Measurements from ENCODE around the gene LAPTM5. TPM values are rescaled to one million over a fixed set of nuclear protein-coding genes. Genes with fewer than 3 reads are reported as not detected.
A peak's percentile ranks its signal among the peaks of the same experiment; 100 is the strongest.

LAPTM5 gene
- total RNA-seq, 2 donors from 2014 or later: 563 to 601 TPM

DNA sequence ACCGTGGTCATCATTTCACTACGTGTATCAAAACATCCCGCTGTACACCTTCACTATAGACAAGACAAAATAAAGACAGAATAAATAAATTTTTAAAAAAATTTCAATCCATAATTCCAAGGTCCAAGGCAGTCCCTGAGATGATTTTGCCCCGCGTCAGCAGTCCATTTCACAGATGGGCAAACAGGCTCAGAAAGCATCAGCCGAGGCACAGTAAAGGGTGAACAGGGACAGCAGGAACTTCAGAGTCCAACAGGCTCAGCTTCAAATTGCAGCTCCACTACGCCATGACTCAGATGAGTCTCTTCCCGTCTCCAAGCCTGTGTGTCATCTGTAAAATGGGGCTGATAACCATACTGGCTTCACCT, 49.2 kb downstream of the LAPTM5 start:
- Mint-ChIP-seq H3K4me3 (no peak overlapping the region), H3K27me3 (peaks cover 33% of the 10 kb centered on the region), H3K36me3 (ENCODE audit: low read depth) (peaks cover 3% of the 10 kb centered on the region), H3K4me1 (peaks cover 2% of the 10 kb centered on the region), H3K27ac (no peak overlapping the region)
- ATAC-seq (no peak), DNase-seq (no peak)
- H3K9me3 ChIP-seq (ENCODE audit: control insufficient read depth, low read length, poor library complexity, severe bottlenecking): no peaks in the 10 kb centered on the region

DNA sequence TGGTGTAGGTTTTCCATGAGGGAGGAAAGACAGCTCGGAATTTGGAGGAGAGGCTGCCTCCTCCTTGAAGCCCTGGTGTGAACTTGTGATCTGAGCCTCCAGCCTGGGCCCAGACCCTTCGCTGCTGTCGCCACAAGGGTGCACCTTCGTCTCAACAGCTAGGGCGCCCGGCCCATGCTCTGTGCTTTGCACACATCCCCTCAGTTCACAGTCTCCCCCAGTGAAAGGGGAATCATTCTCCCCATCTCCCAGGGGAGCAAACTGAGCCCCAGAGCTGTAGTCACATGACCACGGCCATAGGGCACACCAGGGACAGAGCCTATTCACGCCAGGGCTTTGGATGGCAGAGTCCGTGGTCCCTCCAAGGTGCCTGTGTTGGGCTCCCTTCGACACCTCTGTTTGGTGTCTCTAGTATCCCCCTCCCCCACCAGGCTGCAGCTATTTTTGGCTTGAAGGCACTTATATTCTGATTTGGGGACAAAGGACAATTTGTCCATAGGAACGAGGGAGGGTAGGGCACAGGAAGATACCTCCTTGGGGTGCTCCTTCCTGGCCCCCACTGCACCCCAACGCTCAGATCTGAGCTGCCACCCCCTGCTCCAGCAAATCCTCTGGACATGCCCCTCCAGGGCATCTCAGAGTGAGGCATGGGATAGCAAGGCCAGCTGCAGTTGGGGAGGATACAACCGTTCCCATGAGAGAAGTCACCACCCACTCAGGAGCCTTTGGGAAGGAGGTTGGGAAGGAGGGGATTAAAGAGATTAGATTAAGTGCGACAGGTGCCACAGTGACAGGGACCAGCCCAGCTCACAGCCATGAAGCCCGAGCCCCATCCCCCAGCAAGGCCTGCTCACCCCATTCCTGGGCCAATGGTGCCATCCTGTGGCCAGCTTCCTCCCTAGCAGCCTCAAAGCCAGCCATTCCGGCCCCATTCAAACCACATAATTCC, 49.9 kb downstream of the LAPTM5 start:
- Mint-ChIP-seq H3K4me3 (no peak overlapping the region), H3K27ac (no peak overlapping the region), H3K36me3 (ENCODE audit: low read depth) (peaks cover 3% of the 10 kb centered on the region), H3K4me1 (peaks cover 2% of the 10 kb centered on the region), H3K27me3 (peaks cover 33% of the 10 kb centered on the region)
- H3K9me3 ChIP-seq (ENCODE audit: control insufficient read depth, low read length, poor library complexity, severe bottlenecking): no peaks in the 10 kb centered on the region
- ATAC-seq: peak; percentile 89
- peak in 2 of 3 donors; percentile 38 to 49 for DNase-seq

DNA sequence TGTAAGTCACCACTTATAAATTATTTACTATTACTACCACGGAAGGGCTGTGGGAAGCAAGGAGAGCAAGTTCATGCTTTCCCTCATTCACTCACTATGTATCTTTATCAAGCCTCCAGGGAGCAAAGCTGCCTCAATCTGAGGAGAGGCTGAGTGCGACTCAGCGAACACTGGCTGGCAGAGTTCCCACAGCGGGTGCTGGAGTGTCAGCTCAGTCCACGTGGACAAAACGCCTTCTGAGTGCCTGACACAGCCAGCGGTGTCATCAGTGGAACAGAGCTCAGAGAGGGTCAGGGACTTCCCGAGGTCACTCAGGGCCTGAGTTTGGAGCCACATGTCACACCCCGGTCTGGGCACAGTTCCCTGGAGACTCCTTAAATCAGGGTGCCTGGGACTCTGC, 51.0 kb downstream of the LAPTM5 start:
- Mint-ChIP-seq H3K4me1 (peaks cover 2% of the 10 kb centered on the region), H3K4me3 (no peak overlapping the region), H3K27me3 (peaks cover 33% of the 10 kb centered on the region), H3K27ac (no peak overlapping the region), H3K36me3 (ENCODE audit: low read depth) (peaks cover 3% of the 10 kb centered on the region)
- DNase-seq (no peak), ATAC-seq (no peak)
- no peaks in the 10 kb centered on the region for H3K9me3 ChIP-seq (ENCODE audit: control insufficient read depth, low read length, poor library complexity, severe bottlenecking)

DNA sequence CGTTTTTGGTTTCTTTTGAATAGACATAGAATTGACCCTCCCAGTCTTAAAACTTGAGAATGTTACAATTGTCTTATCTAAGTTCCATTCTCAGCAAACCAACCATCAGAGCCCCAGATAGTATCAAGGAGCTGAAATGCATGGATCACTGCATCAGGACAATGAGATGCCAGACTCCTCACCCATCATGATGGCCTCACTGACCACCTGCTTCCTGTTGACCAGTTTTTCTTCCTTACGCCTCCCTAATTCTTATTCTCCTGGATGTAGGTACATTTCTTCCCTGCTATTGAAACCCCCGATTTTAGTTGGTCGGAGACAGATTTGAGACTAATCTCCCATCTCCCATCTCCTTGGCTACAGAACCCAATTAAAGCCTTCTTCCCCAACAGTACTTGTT, 51.9 kb downstream of the LAPTM5 start:
- H3K27ac Mint-ChIP-seq: no peak overlapping the region
- H3K36me3 Mint-ChIP-seq (ENCODE audit: low read depth): peaks cover 3% of the 10 kb centered on the region
- no peak overlapping the region for H3K4me3 Mint-ChIP-seq
- H3K9me3 ChIP-seq (ENCODE audit: control insufficient read depth, low read length, poor library complexity, severe bottlenecking): no peaks in the 10 kb centered on the region
- H3K27me3 Mint-ChIP-seq: peaks cover 33% of the 10 kb centered on the region
- no peak for DNase-seq
- no peak for ATAC-seq
- peaks cover 2% of the 10 kb centered on the region for H3K4me1 Mint-ChIP-seq

GRCh38 chr1:30704765-30705509, 52.6 kb downstream of the LAPTM5 start:
- Mint-ChIP-seq H3K4me3 (no peak overlapping the region), H3K27me3 (peaks cover 31% of the 10 kb centered on the region), H3K4me1 (peaks cover 2% of the 10 kb centered on the region), H3K27ac (no peak overlapping the region), H3K36me3 (ENCODE audit: low read depth) (peaks cover 3% of the 10 kb centered on the region)
- ATAC-seq (no peak), DNase-seq (no peak)
- no peaks in the 10 kb centered on the region for H3K9me3 ChIP-seq (ENCODE audit: control insufficient read depth, low read length, poor library complexity, severe bottlenecking)

GRCh38 chr1:30704271-30704670, 53.3 kb downstream of the LAPTM5 start:
- Mint-ChIP-seq H3K4me1 (peaks cover 2% of the 10 kb centered on the region), H3K36me3 (ENCODE audit: low read depth) (peaks cover 3% of the 10 kb centered on the region), H3K4me3 (no peak overlapping the region), H3K27me3 (peaks cover 24% of the 10 kb centered on the region), H3K27ac (no peak overlapping the region)
- no peaks in the 10 kb centered on the region for H3K9me3 ChIP-seq (ENCODE audit: control insufficient read depth, low read length, poor library complexity, severe bottlenecking)
- no peak for DNase-seq
- no peak for ATAC-seq

DNA sequence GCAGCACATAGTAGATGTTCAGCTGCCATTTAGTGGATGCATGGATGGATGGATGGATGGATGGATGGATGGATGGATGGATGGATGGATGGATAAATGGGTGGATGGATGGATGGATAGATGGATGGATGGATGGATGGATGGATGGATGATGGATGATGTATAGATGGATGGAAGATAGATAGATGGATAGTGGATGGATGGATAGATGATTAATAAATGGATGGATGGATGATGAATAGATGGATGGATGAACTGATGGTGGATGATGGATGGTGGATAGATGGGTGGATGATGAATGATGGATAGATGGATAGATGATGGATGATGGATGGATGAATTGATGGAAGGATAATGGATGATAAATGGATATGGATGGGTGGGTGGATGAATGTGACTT, 54.8 kb downstream of the LAPTM5 start:
- H3K4me1 Mint-ChIP-seq: no peaks in the 10 kb centered on the region
- H3K27ac Mint-ChIP-seq: no peak overlapping the region
- no peaks in the 10 kb centered on the region for H3K9me3 ChIP-seq (ENCODE audit: control insufficient read depth, low read length, poor library complexity, severe bottlenecking)
- no peak overlapping the region for H3K4me3 Mint-ChIP-seq
- peaks cover 22% of the 10 kb centered on the region for H3K27me3 Mint-ChIP-seq
- no peak for ATAC-seq
- peaks cover 3% of the 10 kb centered on the region for H3K36me3 Mint-ChIP-seq (ENCODE audit: low read depth)
- DNase-seq: no peak

DNA sequence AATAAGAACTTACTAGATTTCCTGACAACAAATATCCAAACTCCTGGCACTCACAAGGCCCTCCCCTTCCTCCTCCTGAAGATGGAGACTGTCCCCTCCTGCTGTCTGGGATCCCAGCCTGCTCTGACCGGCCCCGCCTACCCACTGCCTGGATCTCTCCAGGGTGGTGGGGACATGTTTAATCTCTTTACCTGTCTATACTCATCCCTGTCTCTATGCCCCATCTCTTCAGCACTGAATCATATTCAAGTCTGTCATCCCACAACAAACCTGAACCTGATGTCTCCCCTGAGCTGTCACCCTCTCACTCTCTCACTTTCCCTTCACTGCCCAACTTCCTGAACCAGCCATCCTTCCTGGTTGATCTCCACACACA, 56.3 kb downstream of the LAPTM5 start:
- no peak for DNase-seq
- peaks cover 3% of the 10 kb centered on the region for H3K36me3 Mint-ChIP-seq (ENCODE audit: low read depth)
- H3K27me3 Mint-ChIP-seq: peaks cover 20% of the 10 kb centered on the region
- no peaks in the 10 kb centered on the region for H3K4me1 Mint-ChIP-seq
- no peak overlapping the region for H3K4me3 Mint-ChIP-seq
- no peak overlapping the region for H3K27ac Mint-ChIP-seq
- no peaks in the 10 kb centered on the region for H3K9me3 ChIP-seq (ENCODE audit: control insufficient read depth, low read length, poor library complexity, severe bottlenecking)
- ATAC-seq: no peak

DNA sequence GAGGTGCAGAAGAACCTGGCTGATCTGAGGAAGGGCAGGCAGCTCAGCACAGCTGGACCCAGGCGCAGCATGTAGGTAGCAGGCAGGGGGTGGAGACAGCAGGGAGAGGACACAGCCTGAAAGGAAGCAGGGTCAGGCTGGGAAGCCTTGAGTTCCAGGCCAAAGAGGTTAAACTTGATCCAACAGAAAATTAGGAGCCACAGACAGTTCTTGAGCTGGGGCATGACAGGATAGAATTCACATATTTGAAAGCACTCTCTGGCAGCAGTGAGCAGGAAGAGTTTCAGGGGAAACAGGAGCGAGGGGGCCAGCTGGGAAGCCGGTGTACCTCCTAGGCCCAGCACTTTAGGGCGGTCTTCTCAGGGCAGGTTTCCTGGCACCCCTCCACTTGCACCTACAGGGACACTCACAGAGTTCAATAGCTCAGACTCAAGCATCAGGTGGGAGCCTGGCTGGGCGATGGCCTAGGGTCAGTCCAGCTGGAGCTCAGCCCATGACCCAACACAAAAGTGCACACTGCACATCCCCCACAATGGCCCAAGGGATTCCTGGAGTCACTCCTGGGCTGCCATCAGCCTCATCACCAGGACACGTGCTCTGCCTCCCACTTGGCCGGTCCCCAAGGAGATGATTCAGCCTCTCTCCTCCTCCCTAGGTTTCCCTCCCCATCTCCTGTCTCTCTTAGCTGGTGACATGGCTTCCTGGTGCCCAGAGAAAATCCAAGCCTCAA, 56.9 kb downstream of the LAPTM5 start:
- H3K9me3 ChIP-seq (ENCODE audit: control insufficient read depth, low read length, poor library complexity, severe bottlenecking): no peaks in the 10 kb centered on the region
- ATAC-seq: no peak
- no peaks in the 10 kb centered on the region for H3K4me1 Mint-ChIP-seq
- no peak for DNase-seq
- H3K27ac Mint-ChIP-seq: no peak overlapping the region
- peaks cover 3% of the 10 kb centered on the region for H3K36me3 Mint-ChIP-seq (ENCODE audit: low read depth)
- H3K27me3 Mint-ChIP-seq: peaks cover 23% of the 10 kb centered on the region
- H3K4me3 Mint-ChIP-seq: no peak overlapping the region

- H3K9me3 ChIP-seq (ENCODE audit: control insufficient read depth, low read length, poor library complexity, severe bottlenecking): no peaks in the 10 kb centered on the region
- DNase-seq (no peak), ATAC-seq (no peak)
- Mint-ChIP-seq H3K27me3 (peaks cover 18% of the 10 kb centered on the region), H3K27ac (no peak overlapping the region), H3K4me3 (no peak overlapping the region), H3K36me3 (ENCODE audit: low read depth) (peaks cover 3% of the 10 kb centered on the region), H3K4me1 (no peaks in the 10 kb centered on the region)
Observed at GRCh38 chr1:30699762-30700161, 57.8 kb downstream of the LAPTM5 start.

- H3K4me3 Mint-ChIP-seq: no peak overlapping the region
- ATAC-seq: no peak
- H3K27me3 Mint-ChIP-seq: peaks cover 15% of the 10 kb centered on the region
- H3K27ac Mint-ChIP-seq: no peak overlapping the region
- H3K4me1 Mint-ChIP-seq: no peaks in the 10 kb centered on the region
- no peaks in the 10 kb centered on the region for H3K9me3 ChIP-seq (ENCODE audit: control insufficient read depth, low read length, poor library complexity, severe bottlenecking)
- DNase-seq: no peak
- H3K36me3 Mint-ChIP-seq (ENCODE audit: low read depth): no peaks in the 10 kb centered on the region
Observed at GRCh38 chr1:30698401-30698981, 59.1 kb downstream of the LAPTM5 start.

- Mint-ChIP-seq H3K27me3 (peaks cover 15% of the 10 kb centered on the region), H3K27ac (no peak overlapping the region), H3K4me1 (no peaks in the 10 kb centered on the region), H3K36me3 (ENCODE audit: low read depth) (no peaks in the 10 kb centered on the region), H3K4me3 (no peak overlapping the region)
- ATAC-seq (no peak), DNase-seq (no peak)
- no peaks in the 10 kb centered on the region for H3K9me3 ChIP-seq (ENCODE audit: control insufficient read depth, low read length, poor library complexity, severe bottlenecking)
Observed at GRCh38 chr1:30697571-30698376, 59.8 kb downstream of the LAPTM5 start.

Data from T-helper 17 cell (primary cell).